HG03571 (cell line): ENCODE data around the gene MARK1.

Experiments used
- ATAC-seq: cut with Tn5 transposase; IDR thresholded peaks from one replicate; pipeline ENCODE4 v1.9.1; 2021; ENCODE audit not compliant: unreplicated experiment

The MARK1 gene

DNA sequence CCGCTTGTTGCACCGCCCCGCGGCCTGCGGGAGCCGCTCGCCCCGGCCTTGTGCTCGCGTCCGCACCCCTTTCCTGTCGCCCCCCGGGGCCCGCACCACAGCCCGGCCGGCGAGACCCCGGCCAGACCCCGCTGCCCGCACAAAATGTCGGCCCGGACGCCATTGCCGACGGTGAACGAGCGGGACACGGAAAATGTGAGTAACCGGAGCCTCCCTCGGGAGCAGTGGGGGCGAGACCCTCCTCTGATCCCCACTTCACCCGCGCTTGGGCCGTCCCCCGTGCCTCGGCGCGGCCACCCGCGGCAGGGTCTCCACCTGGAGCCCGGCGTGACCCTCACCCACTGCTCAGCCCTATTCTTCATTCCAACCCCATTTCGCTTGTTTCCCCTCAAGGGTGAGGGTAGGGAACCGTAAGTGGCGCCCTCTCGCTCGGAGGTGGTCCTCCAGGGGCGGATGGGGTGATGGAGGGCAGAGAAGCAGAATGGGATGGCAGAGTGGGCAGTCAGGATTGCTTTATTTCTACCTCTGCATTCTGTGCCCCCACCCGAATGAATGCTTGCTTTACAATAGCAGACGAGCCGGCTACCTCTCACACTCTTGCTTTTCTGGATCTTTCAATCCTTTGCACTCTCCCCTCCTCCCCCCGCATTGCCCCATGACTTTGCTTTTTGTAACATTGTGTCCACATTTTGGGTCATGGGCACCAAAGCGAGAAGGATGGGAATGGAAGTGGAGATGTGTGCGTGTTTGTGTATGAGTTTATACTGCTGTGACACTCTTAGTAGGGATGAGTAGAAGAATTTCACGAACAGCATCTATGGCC, 954 bp downstream of the MARK1 start:
- no peak for ATAC-seq

GRCh38 chr1:220529521-220530020, 1.6 kb downstream of the MARK1 start:
- ATAC-seq: no peak

DNA sequence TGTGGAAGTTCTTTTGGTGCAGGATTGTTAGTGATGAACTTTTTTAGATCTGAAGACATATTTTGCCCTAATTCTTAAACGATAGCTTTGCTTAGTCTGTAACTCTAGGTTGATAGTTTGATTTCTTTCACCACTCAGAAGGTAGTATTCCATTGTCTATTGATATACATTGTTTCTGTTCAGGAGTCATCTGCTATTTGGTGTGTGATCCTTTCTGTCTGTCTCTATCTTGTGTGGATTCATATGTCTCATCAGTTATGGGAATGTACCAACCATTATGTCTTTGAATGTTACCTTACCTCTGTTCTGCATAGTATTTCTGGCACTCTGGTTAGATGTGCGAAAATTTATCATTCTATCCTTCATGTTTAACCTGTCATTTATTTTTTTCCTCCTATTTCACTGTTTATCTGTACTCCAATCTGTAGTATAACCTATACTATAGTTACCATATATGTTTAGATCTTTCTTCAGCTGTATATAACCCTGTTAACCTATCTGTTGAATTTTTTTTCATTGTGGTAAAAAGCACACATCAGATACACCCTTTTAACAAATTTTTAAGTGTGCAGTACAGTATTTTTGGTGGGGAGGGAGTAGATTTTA, 5.7 kb downstream of the MARK1 start:
- ATAC-seq: no peak

GRCh38 chr1:220544901-220545303, 17.0 kb downstream of the MARK1 start:
- ATAC-seq: no peak

GRCh38 chr1:220550811-220551399, 23.0 kb downstream of the MARK1 start:
- ATAC-seq: no peak

GRCh38 chr1:220551718-220552117, 23.8 kb downstream of the MARK1 start:
- ATAC-seq: no peak

- ATAC-seq: no peak
These were observed 24.8 kb downstream of the MARK1 start for GRCh38 chr1:220552672-220553260.

DNA sequence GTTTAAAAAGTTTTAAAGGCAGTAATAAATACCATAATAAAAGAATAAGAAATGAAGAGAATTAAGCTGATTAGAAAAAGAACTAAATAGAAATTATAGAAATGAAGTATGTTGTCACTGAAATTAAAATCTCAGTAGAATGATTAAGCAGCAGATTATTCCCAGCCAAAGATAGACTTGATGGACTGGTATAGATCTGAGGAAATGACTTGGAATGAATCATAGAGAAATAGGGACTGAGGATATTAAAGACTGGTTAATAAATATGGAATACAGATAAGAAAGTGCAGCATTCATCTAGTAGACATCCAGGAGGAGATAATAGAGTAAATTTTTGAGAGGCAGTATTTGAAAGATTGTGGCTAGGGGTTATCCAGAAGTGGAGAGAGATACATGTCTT, 28.7 kb downstream of the MARK1 start:
- no peak for ATAC-seq

- ATAC-seq: no peak
These were observed 35.6 kb downstream of the MARK1 start for GRCh38 chr1:220563564-220563963.

DNA sequence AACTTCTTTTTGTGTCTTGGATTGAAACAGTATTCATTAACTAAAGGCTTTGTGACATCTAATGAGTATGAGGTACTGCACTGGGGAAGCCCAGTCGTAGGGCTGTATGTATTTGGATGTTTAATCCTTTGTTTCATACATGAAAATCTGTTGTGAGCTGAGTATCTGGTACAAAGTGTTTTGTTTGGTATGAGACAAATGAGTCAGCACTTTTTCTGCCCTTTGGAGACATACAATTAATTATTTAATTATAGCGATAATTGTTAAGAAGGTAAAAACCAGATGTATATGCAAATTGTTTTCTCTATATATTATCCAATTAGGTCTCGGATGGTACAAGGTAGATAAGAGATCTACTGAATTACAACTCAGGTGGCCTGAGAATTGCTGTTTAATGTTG, 36.3 kb downstream of the MARK1 start:
- ATAC-seq: no peak

GRCh38 chr1:220565670-220566069, 37.7 kb downstream of the MARK1 start:
- no peak for ATAC-seq

GRCh38 chr1:220566869-220567268, 38.9 kb downstream of the MARK1 start:
- no peak for ATAC-seq

DNA sequence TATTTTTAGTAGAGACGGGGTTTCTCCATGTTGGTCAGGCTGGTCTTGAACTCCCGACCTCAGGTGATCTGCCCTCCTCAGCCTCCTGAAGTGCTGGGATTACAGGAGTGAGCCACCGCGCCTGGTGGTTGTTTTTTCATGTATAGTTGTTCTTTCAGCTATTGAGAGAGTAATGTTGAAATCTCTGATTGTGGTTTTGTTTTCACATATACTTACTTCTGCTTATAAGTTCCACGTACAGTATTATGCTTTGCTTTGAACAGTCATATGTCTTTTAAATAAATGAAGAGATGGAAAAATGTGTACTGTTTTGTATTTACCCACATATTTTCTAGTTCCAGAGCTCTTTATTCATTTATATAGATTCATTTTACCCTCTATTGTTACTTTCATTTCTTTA, 44.5 kb downstream of the MARK1 start:
- ATAC-seq: no peak

DNA sequence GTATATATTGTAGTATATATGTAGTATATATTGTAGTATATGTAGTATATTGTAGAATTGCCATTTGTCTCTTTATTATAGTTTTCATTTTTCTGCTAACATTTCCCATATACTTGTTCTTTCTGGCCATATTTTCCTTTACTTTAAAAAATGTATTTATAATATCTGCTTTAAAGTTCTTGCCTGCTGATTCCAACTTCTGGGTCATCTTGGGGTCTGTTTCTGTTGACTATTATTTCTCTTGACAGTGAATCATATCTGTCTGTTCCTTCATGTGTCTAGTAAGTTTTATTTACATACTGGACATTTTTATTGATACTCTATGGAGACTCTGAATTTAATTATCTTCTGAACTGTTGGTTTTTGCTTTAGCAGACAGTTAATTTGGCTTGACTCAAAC, 45.9 kb downstream of the MARK1 start:
- no peak for ATAC-seq

- no peak for ATAC-seq
These were observed 48.0 kb downstream of the MARK1 start for GRCh38 chr1:220575718-220576497.

DNA sequence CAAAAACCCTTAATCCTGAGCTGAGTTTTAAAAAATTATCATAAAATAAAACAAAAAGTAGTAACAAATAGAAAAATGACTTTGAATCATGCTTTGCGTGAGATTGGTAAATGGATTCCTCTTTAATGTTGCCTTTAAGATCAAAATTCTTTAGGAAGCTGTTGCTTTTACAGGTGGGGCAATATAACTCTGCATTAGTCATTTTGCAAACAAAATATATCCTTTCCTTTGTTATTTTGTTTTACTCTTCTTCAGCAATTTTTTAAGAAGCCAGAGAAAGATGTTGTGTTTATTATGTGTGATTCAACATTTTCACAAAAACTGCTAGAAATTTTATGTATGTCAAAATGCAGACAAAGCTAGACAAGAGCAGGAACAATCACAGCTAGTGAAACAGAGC, 50.0 kb downstream of the MARK1 start:
- no peak for ATAC-seq

GRCh38 chr1:220579317-220579716, 51.4 kb downstream of the MARK1 start:
- no peak for ATAC-seq

- no peak for ATAC-seq
These were observed 64.8 kb downstream of the MARK1 start for GRCh38 chr1:220592714-220593113.

DNA sequence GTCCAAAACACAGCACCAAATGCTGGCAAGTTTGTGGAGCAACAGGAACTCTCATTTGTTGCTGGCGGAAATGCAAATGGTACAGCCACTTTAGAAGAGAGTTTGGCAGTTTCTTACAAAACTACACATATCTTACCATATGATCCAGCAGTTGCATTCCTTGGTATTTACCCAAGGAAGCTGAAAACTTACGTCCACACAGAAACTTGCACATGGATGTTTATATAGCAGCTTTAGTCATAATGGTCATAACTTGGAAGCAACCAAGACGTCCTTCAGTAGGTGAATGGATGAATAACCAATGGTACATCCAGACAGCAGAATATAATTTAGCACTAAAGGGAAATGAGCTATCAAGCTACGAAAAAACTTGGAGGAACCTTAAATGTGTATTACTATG, 66.4 kb downstream of the MARK1 start:
- no peak for ATAC-seq

GRCh38 chr1:220595179-220595578, 67.2 kb downstream of the MARK1 start:
- no peak for ATAC-seq

- no peak for ATAC-seq
These were observed 77.0 kb downstream of the MARK1 start for GRCh38 chr1:220604926-220605325.
